Endothelial cell (in vitro differentiated cells): ENCODE results near the gene NOTCH1. TPM values are rescaled to one million over a fixed set of nuclear protein-coding genes. Genes with fewer than 3 reads are reported as not detected.
A peak's percentile ranks its signal among the peaks of the same experiment; 100 is the strongest.
"Not testable (repeated sequence)": the region's sequence is repeated elsewhere in the genome, so short reads cannot be mapped to it uniquely, and the experiment has no call there.

Source experiments
- DNase-seq: peaks from one replicate; pipeline ENCODE4 v3.0.0; 2021; ENCODE audit warnings: low spot score
- H3K27ac Mint-ChIP-seq: one replicate; pipeline ENCODE4 v1.8.0; 2021; ENCODE audit warnings: mixed read lengths, inconsistent platforms; ENCODE audit not compliant: unreplicated experiment
- H3K27me3 Mint-ChIP-seq: one replicate; pipeline ENCODE4 v1.8.0; 2021; ENCODE audit warnings: mild to moderate bottlenecking, moderate library complexity, mixed read lengths, inconsistent platforms; ENCODE audit not compliant: unreplicated experiment
- H3K36me3 Mint-ChIP-seq: one replicate; pipeline ENCODE4 v1.8.0; 2021; ENCODE audit warnings: mild to moderate bottlenecking, low read depth, mixed read lengths, inconsistent platforms; ENCODE audit not compliant: unreplicated experiment
- H3K4me1 Mint-ChIP-seq: one replicate; pipeline ENCODE4 v1.8.0; 2021; ENCODE audit warnings: mild to moderate bottlenecking, mixed read lengths, inconsistent platforms; ENCODE audit not compliant: unreplicated experiment
- H3K4me3 Mint-ChIP-seq: one replicate; pipeline ENCODE4 v1.8.0; 2021; ENCODE audit warnings: mild to moderate bottlenecking, mixed read lengths, inconsistent platforms; ENCODE audit not compliant: unreplicated experiment
- H3K9me3 Mint-ChIP-seq: one replicate; pipeline ENCODE4 v1.8.0; 2021; ENCODE audit warnings: mixed read lengths, inconsistent platforms; ENCODE audit not compliant: unreplicated experiment
- total RNA-seq: library from RNA; stranded (reverse); fragmentation: NEBNext Ultra II Directional; extraction: Animal tissue kit (Norgen Biotek cat#: 25700); gene quantifications from one replicate; pipeline ENCODE4 v1.2.1, GENCODE V29; 2021; ENCODE audit not compliant: unreplicated experiment
- TF ChIP-seq, protein P1 (sequence below): fragments of 200-600 bp; sonication (generic); IDR thresholded peaks from one replicate; pipeline ENCODE4 v1.5.0; 2021; ENCODE audit warnings: antibody characterized with exemption; ENCODE audit not compliant: unreplicated experiment

NOTCH1 gene
- total RNA-seq, 1 donor from 2014 or later: 312 TPM

DNA sequence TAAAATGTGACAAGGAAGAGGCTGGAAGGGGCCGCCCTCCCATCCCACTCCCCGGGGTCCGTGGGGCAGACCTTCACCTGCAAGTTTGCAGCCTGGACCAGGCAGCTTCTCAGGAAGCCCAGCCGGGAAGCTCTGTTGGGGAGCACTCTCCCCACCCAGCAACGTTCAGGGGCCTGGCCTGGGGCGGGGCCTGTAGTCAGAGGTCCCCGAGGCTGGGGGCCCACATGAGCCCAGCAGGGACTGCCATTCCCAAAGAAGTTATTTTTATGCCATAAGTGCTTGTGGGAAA, 32.7 kb upstream of the NOTCH1 start:
- TF ChIP-seq, protein P1, sequence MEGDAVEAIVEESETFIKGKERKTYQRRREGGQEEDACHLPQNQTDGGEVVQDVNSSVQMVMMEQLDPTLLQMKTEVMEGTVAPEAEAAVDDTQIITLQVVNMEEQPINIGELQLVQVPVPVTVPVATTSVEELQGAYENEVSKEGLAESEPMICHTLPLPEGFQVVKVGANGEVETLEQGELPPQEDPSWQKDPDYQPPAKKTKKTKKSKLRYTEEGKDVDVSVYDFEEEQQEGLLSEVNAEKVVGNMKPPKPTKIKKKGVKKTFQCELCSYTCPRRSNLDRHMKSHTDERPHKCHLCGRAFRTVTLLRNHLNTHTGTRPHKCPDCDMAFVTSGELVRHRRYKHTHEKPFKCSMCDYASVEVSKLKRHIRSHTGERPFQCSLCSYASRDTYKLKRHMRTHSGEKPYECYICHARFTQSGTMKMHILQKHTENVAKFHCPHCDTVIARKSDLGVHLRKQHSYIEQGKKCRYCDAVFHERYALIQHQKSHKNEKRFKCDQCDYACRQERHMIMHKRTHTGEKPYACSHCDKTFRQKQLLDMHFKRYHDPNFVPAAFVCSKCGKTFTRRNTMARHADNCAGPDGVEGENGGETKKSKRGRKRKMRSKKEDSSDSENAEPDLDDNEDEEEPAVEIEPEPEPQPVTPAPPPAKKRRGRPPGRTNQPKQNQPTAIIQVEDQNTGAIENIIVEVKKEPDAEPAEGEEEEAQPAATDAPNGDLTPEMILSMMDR: no peak
- Mint-ChIP-seq H3K27ac (no peak overlapping the region), H3K9me3 (no peaks in the 10 kb centered on the region), H3K4me3 (no peak overlapping the region), H3K27me3 (peaks cover 7% of the 10 kb centered on the region), H3K36me3 (peaks cover 6% of the 10 kb centered on the region), H3K4me1 (peaks cover 13% of the 10 kb centered on the region)
- no peak for DNase-seq

DNA sequence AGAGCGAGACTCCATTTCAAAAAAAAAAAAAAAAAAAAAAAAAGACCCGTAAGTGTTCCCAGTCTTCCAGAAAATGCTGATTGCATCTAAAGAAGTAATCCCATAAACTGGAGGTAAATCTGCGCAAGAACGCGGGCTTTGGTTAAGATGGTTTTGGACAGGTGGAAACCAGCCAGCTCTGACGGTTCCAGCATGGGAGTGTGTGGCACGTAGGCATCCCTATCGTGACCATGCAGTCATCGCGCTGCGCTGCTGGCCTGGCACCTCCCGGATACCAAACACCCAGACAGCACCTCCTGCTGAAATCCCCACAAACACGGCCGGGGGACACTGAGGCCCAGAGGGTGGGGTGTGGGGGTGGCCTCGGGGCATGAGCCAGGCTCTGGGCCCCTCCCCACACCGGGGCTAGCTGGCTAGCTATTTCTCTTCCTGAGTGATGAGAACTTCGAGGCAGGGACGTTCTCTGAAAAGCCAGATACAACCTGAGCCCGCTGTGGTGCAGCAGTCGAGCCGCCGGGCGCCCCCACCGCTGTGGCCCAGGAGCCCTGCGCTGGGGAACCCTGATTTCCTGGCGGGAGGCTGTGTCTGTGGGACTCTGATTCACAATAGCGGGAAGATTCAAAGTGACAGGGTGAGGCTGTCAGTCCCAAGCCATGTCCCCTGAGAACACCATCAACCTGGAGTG, 32.2 kb upstream of the NOTCH1 start:
- Mint-ChIP-seq H3K4me3 (no peak overlapping the region), H3K36me3 (peaks cover 6% of the 10 kb centered on the region), H3K27ac (no peak overlapping the region), H3K4me1 (peaks cover 13% of the 10 kb centered on the region), H3K9me3 (no peaks in the 10 kb centered on the region), H3K27me3 (peaks cover 7% of the 10 kb centered on the region)
- TF ChIP-seq, protein P1: no peak
- DNase-seq: no peak

DNA sequence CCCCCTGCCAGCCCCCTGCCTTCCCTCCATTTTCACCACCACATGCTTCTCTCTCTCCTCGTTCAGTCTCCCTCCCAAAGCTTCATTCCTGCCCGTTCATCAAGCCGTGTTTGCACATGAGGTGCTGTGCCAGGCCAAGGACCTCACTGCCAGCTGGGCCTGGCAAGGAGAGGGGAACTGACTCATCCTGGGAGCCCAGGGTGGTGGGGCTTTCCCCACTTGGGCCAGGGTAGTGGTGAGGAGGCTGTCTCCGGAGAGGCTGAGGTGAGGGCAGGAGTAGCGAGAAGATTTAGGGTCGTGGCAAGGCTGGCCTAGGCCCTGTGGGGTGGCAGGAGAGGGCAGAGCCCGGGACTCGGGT, 30.4 kb upstream of the NOTCH1 start:
- TF ChIP-seq, protein P1: no peak
- Mint-ChIP-seq H3K4me3 (no peak overlapping the region), H3K27me3 (peaks cover 9% of the 10 kb centered on the region), H3K9me3 (no peaks in the 10 kb centered on the region), H3K4me1 (peaks cover 26% of the 10 kb centered on the region), H3K27ac (no peak overlapping the region), H3K36me3 (peaks cover 6% of the 10 kb centered on the region)
- DNase-seq: no peak

DNA sequence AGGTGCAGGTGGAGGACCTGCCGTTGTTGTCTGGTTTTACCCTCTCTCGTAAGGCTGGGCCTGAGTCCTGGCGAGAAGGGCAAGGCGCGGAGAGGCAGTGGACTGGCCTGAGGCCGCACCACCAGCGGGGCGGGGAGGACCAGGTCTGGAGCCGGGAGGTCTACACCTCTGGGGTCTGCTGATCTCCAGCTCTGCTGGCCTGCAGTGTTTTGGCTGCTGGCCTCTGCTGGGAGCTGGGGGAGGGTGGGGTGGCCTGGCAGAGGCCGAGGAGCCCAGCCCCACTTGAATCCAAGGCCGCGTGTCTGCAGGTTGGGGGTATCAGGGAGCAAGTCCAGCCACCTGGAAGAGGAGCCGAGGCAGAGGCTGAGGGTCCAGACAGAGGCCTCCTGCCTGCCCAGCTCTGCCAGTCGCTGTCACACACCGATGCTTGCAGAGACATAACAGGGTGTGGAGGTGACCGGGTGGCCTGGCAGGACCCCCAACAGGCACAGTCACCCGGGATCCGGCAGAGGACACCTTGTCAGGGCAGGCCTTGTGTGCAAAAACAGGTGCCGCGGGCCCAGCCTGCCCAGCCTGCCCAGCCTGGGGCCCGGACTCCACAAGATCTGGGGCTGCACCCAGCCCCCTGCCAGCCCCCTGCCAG, 29.9 kb upstream of the NOTCH1 start:
- no peak overlapping the region for H3K27ac Mint-ChIP-seq
- TF ChIP-seq, protein P1: no peak
- H3K4me3 Mint-ChIP-seq: no peak overlapping the region
- no peaks in the 10 kb centered on the region for H3K9me3 Mint-ChIP-seq
- peaks cover 9% of the 10 kb centered on the region for H3K27me3 Mint-ChIP-seq
- no peak for DNase-seq
- H3K4me1 Mint-ChIP-seq: peaks cover 29% of the 10 kb centered on the region
- H3K36me3 Mint-ChIP-seq: peaks cover 6% of the 10 kb centered on the region

DNA sequence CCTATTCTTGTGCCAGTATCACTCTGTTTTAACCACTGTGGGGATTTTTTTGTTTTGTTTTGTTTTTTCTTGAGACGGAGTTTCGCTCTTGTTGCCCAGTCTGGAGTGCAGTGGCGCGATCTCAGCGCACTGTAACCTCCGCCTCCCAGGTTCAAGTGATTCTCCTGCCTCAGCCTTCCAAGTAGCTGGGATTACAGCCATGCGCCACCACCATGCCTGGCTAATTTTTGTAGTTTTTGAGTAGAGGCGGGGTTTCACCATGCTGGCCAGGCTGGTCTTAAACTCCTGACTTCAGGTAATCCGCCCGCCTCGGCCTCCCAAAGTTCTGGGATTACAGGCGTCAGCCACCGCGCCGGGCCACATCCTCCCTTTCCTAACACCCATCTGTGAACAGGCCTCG, 28.8 kb upstream of the NOTCH1 start:
- H3K9me3 Mint-ChIP-seq, H3K27ac Mint-ChIP-seq, DNase-seq, H3K36me3 Mint-ChIP-seq, H3K27me3 Mint-ChIP-seq: not testable (repeated sequence)
- H3K4me1 Mint-ChIP-seq: peaks cover 27% of the 10 kb centered on the region
- H3K4me3 Mint-ChIP-seq: peak overlapping the region; percentile 8
